ENCODE data around the gene UCK1. TPM values are rescaled to one million over a fixed set of nuclear protein-coding genes. Genes with fewer than 3 reads are reported as not detected.
A peak's percentile ranks its signal among the peaks of the same experiment; 100 is the strongest.

Gene UCK1
- 26.6 TPM for polyA plus RNA-seq (2013, experiment 1 of 2)
- 28.1 TPM for polyA plus RNA-seq (2013, experiment 2 of 2)

DNA sequence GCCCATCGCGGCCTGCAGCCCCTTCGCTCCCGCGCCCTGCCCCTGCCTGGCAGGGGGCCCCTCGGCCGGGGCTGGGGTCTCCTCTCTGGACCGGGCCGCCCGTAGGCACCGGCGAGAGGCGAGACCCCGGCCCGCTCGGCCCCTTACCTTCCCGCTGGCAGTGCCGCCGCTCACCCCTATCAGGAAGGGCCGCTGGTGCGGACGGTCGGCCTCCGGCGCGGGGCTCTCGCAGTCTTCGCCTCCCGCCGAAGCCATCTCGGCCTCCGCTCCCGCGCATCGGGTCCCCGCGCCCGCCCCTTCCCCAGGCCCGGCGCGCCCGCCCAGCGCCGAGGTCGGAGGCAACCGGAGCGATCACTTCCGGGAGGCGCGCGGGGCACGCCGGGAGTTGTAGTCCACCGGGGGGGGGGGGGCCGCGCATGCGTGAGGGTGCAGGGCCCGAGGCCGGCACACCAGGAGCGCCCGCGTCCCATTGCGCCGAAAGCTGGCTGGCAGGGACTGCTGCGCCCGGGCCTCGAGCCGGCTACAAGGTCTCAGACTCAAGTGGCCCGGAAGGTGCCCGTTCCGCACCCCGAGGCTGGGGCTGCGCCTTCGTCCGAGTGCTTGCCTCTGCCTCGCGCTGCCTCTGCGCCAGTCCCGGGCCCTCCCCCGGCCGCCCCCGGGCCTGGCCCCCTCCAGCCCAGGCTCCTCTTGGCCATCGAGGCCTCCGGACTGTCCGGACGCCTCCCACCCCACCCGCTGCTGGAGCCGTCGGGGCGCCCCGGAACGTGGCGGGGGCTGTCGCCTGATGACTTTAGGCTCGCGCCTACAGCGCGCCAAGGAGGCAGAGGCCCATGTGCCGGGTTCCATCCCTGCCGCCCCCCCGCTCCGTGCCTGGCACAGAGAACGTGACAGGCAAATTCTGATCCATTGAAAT lies at the start of gene UCK1:
Gene UCK1, minus strand, starts transcription at position 344 of the 913 bp plus-strand sequence. Its CDS starts 89 bp downstream, at position 255.
- Histone ChIP-seq H3K18ac (ENCODE audit: low read length) (peak within 1 kb of the TSS; percentile 94), H3K79me1 (ENCODE audit: low read length) (peaks cover 10% of the 10 kb centered on the region), H4K8ac (ENCODE audit: low read depth, low read length) (peak within 1 kb of the TSS; percentile 98), H3K9ac (ENCODE audit: low read length) (peak within 1 kb of the TSS; percentile 98), H3K27ac (ENCODE audit: low read depth, low read length) (peak within 1 kb of the TSS; percentile 8), H3K4me2 (ENCODE audit: low read length) (peak within 1 kb of the TSS; percentile 98), H3K4ac (ENCODE audit: low read depth, low read length) (peak within 1 kb of the TSS; percentile 74), H4K5ac (ENCODE audit: low read length) (no peak within 1 kb of the TSS), H2BK15ac (replicated peaks; ENCODE audit: low read depth) (no peak within 1 kb of the TSS), H2BK5ac (ENCODE audit: low read length) (peak within 1 kb of the TSS; percentile 59), H3K4me3 (ENCODE audit: low read length) (peak within 1 kb of the TSS; percentile 75), H3K4me1 (ENCODE audit: control insufficient read depth, low read depth, low read length) (peaks cover 5% of the 10 kb centered on the region), H2BK120ac (ENCODE audit: low read depth, low read length) (peak within 1 kb of the TSS; percentile 66), H3K36me3 (ENCODE audit: control insufficient read depth, insufficient read depth, low read length) (peaks cover 10% of the 10 kb centered on the region), H2AK5ac (ENCODE audit: low read length) (no peak within 1 kb of the TSS), H3K56ac (ENCODE audit: low read length) (peak within 1 kb of the TSS; percentile 94), H3K79me2 (ENCODE audit: control insufficient read depth, insufficient read depth, low read length) (peaks cover 5% of the 10 kb centered on the region), H3K27me3 (ENCODE audit: insufficient read depth, low read length, poor library complexity) (no peaks in the 10 kb centered on the region), H3K23ac (ENCODE audit: low read length) (peak within 1 kb of the TSS; percentile 24)
- DNase-seq: peak; percentile 88
- no CpG with 5 or more reads among the region's 103 CpGs for WGBS (ENCODE audit: extremely low coverage, insufficient coverage, low lambda C conversion rate)

GRCh38 chr9:131580358-131580757 lies 49.3 kb upstream of the UCK1 start:
- H3K4me3 ChIP-seq (ENCODE audit: low read length): no peak overlapping the region

DNA sequence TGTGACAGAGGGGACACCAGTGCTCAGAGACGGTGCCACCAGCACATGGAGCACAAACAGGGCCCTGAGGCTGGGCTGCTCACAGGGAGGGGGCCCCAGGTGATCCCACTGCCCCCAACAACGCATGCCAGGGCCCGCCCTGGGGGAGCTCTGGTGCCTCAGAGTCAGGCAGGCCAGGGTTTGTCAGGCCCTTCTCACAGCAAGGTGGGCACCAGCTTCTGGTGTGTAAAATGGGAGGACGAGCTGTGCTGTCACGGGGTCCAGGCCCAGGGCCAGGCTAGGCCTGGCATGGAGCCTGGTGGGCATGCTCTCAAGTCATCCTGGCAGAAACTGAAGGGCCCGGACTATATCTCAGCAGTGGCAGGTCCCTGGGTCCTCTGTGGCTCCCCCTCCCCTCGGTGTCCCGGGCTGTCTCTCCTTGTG lies 48.7 kb upstream of the UCK1 start:
- H4K5ac ChIP-seq (ENCODE audit: low read length): no peak overlapping the region
- no CpG with 5 or more reads among the region's 8 CpGs for WGBS (ENCODE audit: extremely low coverage, insufficient coverage, low lambda C conversion rate)

More at GRCh38 chr9:131580358-131580757, 49.3 kb upstream of the UCK1 start:
- no peak overlapping the region for H3K4ac ChIP-seq (ENCODE audit: low read depth, low read length)
- H2BK120ac ChIP-seq (ENCODE audit: low read depth, low read length): no peak overlapping the region
- no peak overlapping the region for H3K27ac ChIP-seq (ENCODE audit: low read depth, low read length)
- no peak overlapping the region for H2AK5ac ChIP-seq (ENCODE audit: low read length)
- no peak overlapping the region for H3K23ac ChIP-seq (ENCODE audit: low read length)
- H3K56ac ChIP-seq (ENCODE audit: low read length): no peak overlapping the region
- no CpG with 5 or more reads among the region's 9 CpGs for WGBS (ENCODE audit: extremely low coverage, insufficient coverage, low lambda C conversion rate)
- H2BK5ac ChIP-seq (ENCODE audit: low read length): no peak overlapping the region
- no peak overlapping the region for H3K18ac ChIP-seq (ENCODE audit: low read length)
- H3K79me2 ChIP-seq (ENCODE audit: control insufficient read depth, insufficient read depth, low read length): no peaks in the 10 kb centered on the region
- peaks cover 2% of the 10 kb centered on the region for H3K36me3 ChIP-seq (ENCODE audit: control insufficient read depth, insufficient read depth, low read length)
- DNase-seq: no peak
- no peak overlapping the region for H3K4me2 ChIP-seq (ENCODE audit: low read length)
- H4K8ac ChIP-seq (ENCODE audit: low read depth, low read length): no peak overlapping the region
- H3K27me3 ChIP-seq (ENCODE audit: insufficient read depth, low read length, poor library complexity): no peaks in the 10 kb centered on the region
- no peaks in the 10 kb centered on the region for H3K4me1 ChIP-seq (ENCODE audit: control insufficient read depth, low read depth, low read length)
- no peak overlapping the region for H3K9ac ChIP-seq (ENCODE audit: low read length)
- H4K5ac ChIP-seq (ENCODE audit: low read length): no peak overlapping the region
- H2BK15ac ChIP-seq (replicated peaks; ENCODE audit: low read depth): no peak overlapping the region
- no peaks in the 10 kb centered on the region for H3K79me1 ChIP-seq (ENCODE audit: low read length)

GRCh38 chr9:131578731-131579504 lies 47.9 kb upstream of the UCK1 start:
- WGBS (ENCODE audit: extremely low coverage, insufficient coverage, low lambda C conversion rate): no CpG with 5 or more reads among the region's 26 CpGs

More for the DNA sequence above, 48.7 kb upstream of the UCK1 start:
- DNase-seq: no peak
- no peak overlapping the region for H3K56ac ChIP-seq (ENCODE audit: low read length)
- H3K27me3 ChIP-seq (ENCODE audit: insufficient read depth, low read length, poor library complexity): no peaks in the 10 kb centered on the region
- no peaks in the 10 kb centered on the region for H3K79me1 ChIP-seq (ENCODE audit: low read length)
- H3K4me2 ChIP-seq (ENCODE audit: low read length): no peak overlapping the region
- H3K27ac ChIP-seq (ENCODE audit: low read depth, low read length): no peak overlapping the region
- no peak overlapping the region for H2AK5ac ChIP-seq (ENCODE audit: low read length)
- no peaks in the 10 kb centered on the region for H3K4me1 ChIP-seq (ENCODE audit: control insufficient read depth, low read depth, low read length)
- H2BK15ac ChIP-seq (replicated peaks; ENCODE audit: low read depth): no peak overlapping the region
- no peak overlapping the region for H3K9ac ChIP-seq (ENCODE audit: low read length)
- H3K4ac ChIP-seq (ENCODE audit: low read depth, low read length): no peak overlapping the region
- no peak overlapping the region for H2BK5ac ChIP-seq (ENCODE audit: low read length)
- H2BK120ac ChIP-seq (ENCODE audit: low read depth, low read length): no peak overlapping the region
- H3K23ac ChIP-seq (ENCODE audit: low read length): no peak overlapping the region
- no peak overlapping the region for H3K4me3 ChIP-seq (ENCODE audit: low read length)
- peaks cover 2% of the 10 kb centered on the region for H3K36me3 ChIP-seq (ENCODE audit: control insufficient read depth, insufficient read depth, low read length)
- H4K8ac ChIP-seq (ENCODE audit: low read depth, low read length): no peak overlapping the region
- no peak overlapping the region for H3K18ac ChIP-seq (ENCODE audit: low read length)
- no peaks in the 10 kb centered on the region for H3K79me2 ChIP-seq (ENCODE audit: control insufficient read depth, insufficient read depth, low read length)

GRCh38 chr9:131578021-131578420 lies 47.0 kb upstream of the UCK1 start:
- Histone ChIP-seq H2BK120ac (ENCODE audit: low read depth, low read length) (no peak overlapping the region), H2AK5ac (ENCODE audit: low read length) (no peak overlapping the region), H3K18ac (ENCODE audit: low read length) (no peak overlapping the region), H3K9ac (ENCODE audit: low read length) (no peak overlapping the region), H3K4ac (ENCODE audit: low read depth, low read length) (no peak overlapping the region), H3K4me3 (ENCODE audit: low read length) (no peak overlapping the region), H3K27ac (ENCODE audit: low read depth, low read length) (no peak overlapping the region), H3K4me1 (ENCODE audit: control insufficient read depth, low read depth, low read length) (no peaks in the 10 kb centered on the region), H3K23ac (ENCODE audit: low read length) (no peak overlapping the region), H3K27me3 (ENCODE audit: insufficient read depth, low read length, poor library complexity) (no peaks in the 10 kb centered on the region), H2BK15ac (replicated peaks; ENCODE audit: low read depth) (no peak overlapping the region), H3K4me2 (ENCODE audit: low read length) (no peak overlapping the region), H2BK5ac (ENCODE audit: low read length) (no peak overlapping the region), H3K79me1 (ENCODE audit: low read length) (no peaks in the 10 kb centered on the region), H4K8ac (ENCODE audit: low read depth, low read length) (no peak overlapping the region), H3K56ac (ENCODE audit: low read length) (no peak overlapping the region), H3K36me3 (ENCODE audit: control insufficient read depth, insufficient read depth, low read length) (peaks cover 2% of the 10 kb centered on the region), H4K5ac (ENCODE audit: low read length) (no peak overlapping the region), H3K79me2 (ENCODE audit: control insufficient read depth, insufficient read depth, low read length) (no peaks in the 10 kb centered on the region)
- no CpG with 5 or more reads among the region's 13 CpGs for WGBS (ENCODE audit: extremely low coverage, insufficient coverage, low lambda C conversion rate)
- no peak for DNase-seq

More at GRCh38 chr9:131578731-131579504, 47.9 kb upstream of the UCK1 start:
- DNase-seq: no peak
- Histone ChIP-seq H3K27ac (ENCODE audit: low read depth, low read length) (no peak overlapping the region), H3K79me2 (ENCODE audit: control insufficient read depth, insufficient read depth, low read length) (no peaks in the 10 kb centered on the region), H2BK5ac (ENCODE audit: low read length) (no peak overlapping the region), H3K9ac (ENCODE audit: low read length) (no peak overlapping the region), H4K8ac (ENCODE audit: low read depth, low read length) (no peak overlapping the region), H3K18ac (ENCODE audit: low read length) (no peak overlapping the region), H2AK5ac (ENCODE audit: low read length) (no peak overlapping the region), H3K79me1 (ENCODE audit: low read length) (no peaks in the 10 kb centered on the region), H3K4me2 (ENCODE audit: low read length) (no peak overlapping the region), H3K56ac (ENCODE audit: low read length) (no peak overlapping the region), H3K4ac (ENCODE audit: low read depth, low read length) (no peak overlapping the region), H3K23ac (ENCODE audit: low read length) (no peak overlapping the region), H2BK120ac (ENCODE audit: low read depth, low read length) (no peak overlapping the region), H3K4me1 (ENCODE audit: control insufficient read depth, low read depth, low read length) (no peaks in the 10 kb centered on the region), H2BK15ac (replicated peaks; ENCODE audit: low read depth) (no peak overlapping the region), H3K36me3 (ENCODE audit: control insufficient read depth, insufficient read depth, low read length) (peaks cover 2% of the 10 kb centered on the region), H4K5ac (ENCODE audit: low read length) (no peak overlapping the region), H3K4me3 (ENCODE audit: low read length) (no peak overlapping the region), H3K27me3 (ENCODE audit: insufficient read depth, low read length, poor library complexity) (no peaks in the 10 kb centered on the region)

Measured in mesendoderm (in vitro differentiated cells).